ENCODE data around the gene COL25A1. TPM values are rescaled to one million over a fixed set of nuclear protein-coding genes. Genes with fewer than 3 reads are reported as not detected.

Gene COL25A1
- total RNA-seq, 4 donors from 2014 or later: 0.06 to 0.53 (median 0.23) TPM

DNA sequence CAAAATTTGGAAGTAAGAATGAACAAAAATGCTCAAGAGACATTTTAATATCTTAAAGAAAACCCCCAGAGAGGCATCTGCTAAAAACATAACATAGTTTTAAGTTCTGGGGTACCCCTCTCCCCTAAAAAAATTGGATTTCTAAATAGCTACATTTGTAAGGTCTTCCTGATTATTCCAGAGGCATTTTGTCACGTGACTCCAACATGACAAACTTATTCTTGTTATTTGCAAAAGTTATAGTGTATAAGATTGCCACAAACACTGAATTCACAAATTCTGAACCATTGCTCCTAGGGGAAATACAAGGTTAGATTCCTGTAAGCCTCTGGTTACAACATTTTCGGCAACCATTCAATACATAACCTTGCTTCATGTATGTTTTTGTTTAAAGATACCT is 73.4 kb downstream of the COL25A1 start:
- no peaks in the 10 kb centered on the region for H3K27me3 ChIP-seq
- WGBS, 2 donors: 67 to 73% methylated on average over 2 of the region's 2 CpGs
- no peak for TF ChIP-seq POLR2A (IDR thresholded peaks at IDR 0.05)
- TF ChIP-seq, protein P1, sequence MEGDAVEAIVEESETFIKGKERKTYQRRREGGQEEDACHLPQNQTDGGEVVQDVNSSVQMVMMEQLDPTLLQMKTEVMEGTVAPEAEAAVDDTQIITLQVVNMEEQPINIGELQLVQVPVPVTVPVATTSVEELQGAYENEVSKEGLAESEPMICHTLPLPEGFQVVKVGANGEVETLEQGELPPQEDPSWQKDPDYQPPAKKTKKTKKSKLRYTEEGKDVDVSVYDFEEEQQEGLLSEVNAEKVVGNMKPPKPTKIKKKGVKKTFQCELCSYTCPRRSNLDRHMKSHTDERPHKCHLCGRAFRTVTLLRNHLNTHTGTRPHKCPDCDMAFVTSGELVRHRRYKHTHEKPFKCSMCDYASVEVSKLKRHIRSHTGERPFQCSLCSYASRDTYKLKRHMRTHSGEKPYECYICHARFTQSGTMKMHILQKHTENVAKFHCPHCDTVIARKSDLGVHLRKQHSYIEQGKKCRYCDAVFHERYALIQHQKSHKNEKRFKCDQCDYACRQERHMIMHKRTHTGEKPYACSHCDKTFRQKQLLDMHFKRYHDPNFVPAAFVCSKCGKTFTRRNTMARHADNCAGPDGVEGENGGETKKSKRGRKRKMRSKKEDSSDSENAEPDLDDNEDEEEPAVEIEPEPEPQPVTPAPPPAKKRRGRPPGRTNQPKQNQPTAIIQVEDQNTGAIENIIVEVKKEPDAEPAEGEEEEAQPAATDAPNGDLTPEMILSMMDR (IDR thresholded peaks at IDR 0.05): no peak
- no peak overlapping the region for H3K4me3 ChIP-seq
- intact Hi-C loops (cut with DNase I): no loop called here
- H3K9me3 ChIP-seq: no peaks in the 10 kb centered on the region
- H3K36me3 ChIP-seq: no peaks in the 10 kb centered on the region
- H3K4me1 ChIP-seq: no peaks in the 10 kb centered on the region
- H3K27ac ChIP-seq: no peak overlapping the region
- no peak for DNase-seq

DNA sequence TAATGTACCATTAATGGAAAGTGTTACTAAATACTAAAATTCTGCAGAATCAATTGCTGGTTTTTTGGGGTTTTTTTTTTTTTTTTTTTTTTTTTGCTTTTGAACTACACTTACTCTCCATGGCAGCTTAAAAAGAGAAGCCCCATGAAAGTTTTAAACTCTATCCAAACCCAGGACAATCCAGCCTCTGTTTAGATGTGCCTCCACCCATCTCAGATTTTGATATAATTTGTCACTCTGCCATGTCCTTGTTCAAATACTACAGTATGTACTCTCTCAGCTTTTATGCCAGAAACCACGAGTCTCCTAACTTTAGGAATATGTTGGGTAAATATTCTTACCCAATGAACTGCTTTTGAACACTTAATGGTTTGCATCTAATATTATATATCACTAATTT is 84.2 kb downstream of the COL25A1 start:
- no peak for TF ChIP-seq POLR2A (IDR thresholded peaks at IDR 0.05)
- TF ChIP-seq, protein P1 (IDR thresholded peaks at IDR 0.05): no peak
- Histone ChIP-seq H3K36me3 (no peaks in the 10 kb centered on the region), H3K9me3 (no peaks in the 10 kb centered on the region), H3K27ac (no peak overlapping the region), H3K4me3 (no peak overlapping the region), H3K27me3 (no peaks in the 10 kb centered on the region), H3K4me1 (peaks cover 0 to 5% (median 0%) of the 10 kb centered on the region in 3 donors)
- intact Hi-C loops (cut with DNase I): no loop called here
- WGBS, 2 donors: 29 to 45% methylated on average over 1 of the region's 1 CpG
- DNase-seq: no peak

DNA sequence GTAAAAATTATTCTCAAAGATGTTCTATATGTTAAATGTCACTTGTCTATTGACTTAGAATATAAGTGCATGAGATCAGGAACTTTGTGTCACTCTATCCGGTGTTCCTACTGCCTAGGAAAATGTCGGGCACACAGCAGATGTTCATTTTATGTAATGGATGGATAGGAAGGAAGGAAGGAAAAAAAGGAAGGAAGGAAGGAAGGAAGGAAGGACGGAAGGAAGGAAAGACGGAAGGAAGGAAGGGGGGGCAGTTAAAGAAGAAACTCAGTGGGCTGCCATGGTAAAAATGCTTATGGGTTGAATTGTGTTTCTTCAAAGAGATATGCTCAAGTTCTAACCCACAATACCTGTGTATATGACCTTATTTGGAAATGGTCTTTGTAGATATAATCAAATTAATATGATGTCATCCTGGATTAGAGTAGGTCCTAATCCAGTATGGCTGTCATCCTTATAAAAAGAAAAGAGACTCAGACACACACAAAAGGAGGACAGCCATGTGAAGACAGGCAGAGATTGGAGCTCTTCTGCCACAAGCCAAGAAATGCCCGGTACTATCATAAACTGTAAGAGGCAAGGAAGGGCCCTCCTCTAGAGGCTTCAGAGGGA is 86.3 kb downstream of the COL25A1 start:
- no peak overlapping the region for H3K27ac ChIP-seq
- no peaks in the 10 kb centered on the region for H3K27me3 ChIP-seq
- intact Hi-C loops (cut with DNase I): no loop called here
- peaks cover 0 to 5% (median 0%) of the 10 kb centered on the region in 3 donors for H3K4me1 ChIP-seq
- H3K36me3 ChIP-seq: no peaks in the 10 kb centered on the region
- no peak for DNase-seq
- TF ChIP-seq POLR2A (IDR thresholded peaks at IDR 0.05): no peak
- TF ChIP-seq, protein P1 (IDR thresholded peaks at IDR 0.05): no peak
- H3K4me3 ChIP-seq: no peak overlapping the region
- 86 to 87% methylated on average over 4 to 5 of the region's 5 CpGs for WGBS, 2 donors
- H3K9me3 ChIP-seq: no peaks in the 10 kb centered on the region

DNA sequence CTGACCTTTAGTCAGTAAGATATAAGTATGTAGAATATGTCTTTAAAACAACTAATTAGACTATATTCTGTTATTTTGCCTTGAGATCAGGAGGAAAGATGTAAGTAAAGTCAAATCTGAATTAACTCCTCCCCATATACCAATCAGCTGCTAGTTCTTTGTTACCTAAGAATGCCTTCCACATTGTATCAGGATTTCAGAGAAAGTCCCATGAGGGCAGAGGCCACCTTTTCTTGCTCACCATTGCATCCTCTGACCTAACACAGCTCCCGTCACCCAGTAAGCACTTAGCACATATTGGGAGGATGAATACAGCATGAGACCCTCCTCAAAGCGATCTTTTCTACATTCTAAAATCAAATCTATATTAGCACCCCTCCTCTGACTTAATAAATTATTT is 87.0 kb downstream of the COL25A1 start:
- 73 to 82% methylated on average over 2 of the region's 2 CpGs for WGBS, 2 donors
- intact Hi-C loops (cut with DNase I): no loop called here

DNA sequence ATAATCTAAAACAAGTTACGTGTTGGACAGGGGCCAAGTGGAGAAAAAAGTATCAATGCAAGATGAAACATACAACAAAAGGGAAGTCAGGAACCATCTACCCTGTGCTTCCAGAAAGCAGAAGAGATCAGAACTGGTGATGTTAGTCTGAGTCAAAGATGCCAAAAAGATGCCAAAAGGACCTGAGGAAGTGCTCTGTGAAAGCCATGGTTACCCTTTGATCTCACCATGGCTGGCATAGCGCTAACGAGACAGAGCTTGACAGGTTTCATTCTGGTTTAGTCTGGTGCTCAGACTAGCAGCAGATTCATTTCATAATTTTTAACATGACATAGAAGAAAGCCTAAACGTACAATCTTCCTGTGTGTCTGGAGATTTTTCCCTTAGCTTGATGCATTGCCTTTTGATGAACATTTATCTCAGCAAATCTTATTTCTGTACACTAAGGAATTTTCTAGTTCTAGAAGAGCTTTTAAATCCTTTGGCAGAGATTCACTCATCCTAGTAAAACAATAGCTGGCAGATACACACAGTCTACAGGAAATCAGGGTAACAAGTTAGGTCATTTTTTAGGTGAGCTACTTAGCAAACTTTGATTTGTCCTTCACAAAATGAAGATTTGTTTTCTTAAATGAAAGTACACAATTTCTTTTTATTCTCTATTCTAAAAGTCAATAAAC is 87.7 kb downstream of the COL25A1 start:
- DNase-seq: no peak

More for the DNA sequence above, 87.0 kb downstream of the COL25A1 start:
- Histone ChIP-seq H3K4me1 (peaks cover 0 to 5% (median 0%) of the 10 kb centered on the region in 3 donors), H3K36me3 (no peaks in the 10 kb centered on the region), H3K4me3 (no peak overlapping the region), H3K27ac (no peak overlapping the region), H3K9me3 (no peaks in the 10 kb centered on the region), H3K27me3 (no peaks in the 10 kb centered on the region)
- TF ChIP-seq POLR2A (IDR thresholded peaks at IDR 0.05): no peak
- DNase-seq: no peak

More for the DNA sequence above, 87.7 kb downstream of the COL25A1 start:
- Histone ChIP-seq H3K4me1 (peaks cover 0 to 5% (median 0%) of the 10 kb centered on the region in 3 donors), H3K4me3 (no peak overlapping the region), H3K27ac (no peak overlapping the region), H3K27me3 (no peaks in the 10 kb centered on the region), H3K9me3 (no peaks in the 10 kb centered on the region), H3K36me3 (no peaks in the 10 kb centered on the region)
- TF ChIP-seq, protein P1 (IDR thresholded peaks at IDR 0.05): no peak
- no peak for TF ChIP-seq POLR2A (IDR thresholded peaks at IDR 0.05)
- 20 to 41% methylated on average over 4 of the region's 4 CpGs for WGBS, 2 donors
- intact Hi-C loops (cut with DNase I): no loop called here
